SU-DHL-6 (cell line): ENCODE results near the gene ZBTB12.

ENCODE experiments used
- H2AFZ ChIP-seq: fragments of 200-600 bp; sonication (generic); 2 replicates; pipeline ENCODE4 v1.6.1; 2014; ENCODE audit warnings: low read depth, mild to moderate bottlenecking, moderate library complexity, mixed read lengths, antibody characterized with exemption, low read length; ENCODE audit not compliant: severe bottlenecking
- H3F3A ChIP-seq: fragments of 200-600 bp; shearing (Covaris generic); 2 replicates; pipeline ENCODE4 v1.6.0; 2016; ENCODE audit warnings: antibody characterized with exemption, mild to moderate bottlenecking; ENCODE audit not compliant: insufficient read depth
- H3K27ac ChIP-seq: fragments of 200-600 bp; sonication (generic); 2 replicates; pipeline ENCODE4 v1.5.1; 2016; ENCODE audit warnings: low read depth, mild to moderate bottlenecking, low read length, moderate library complexity, mixed read lengths
- H3K27me3 ChIP-seq: fragments of 200-600 bp; sonication (generic), shearing (Covaris generic); 2 replicates; pipeline ENCODE4 v1.6.0; 2014; ENCODE audit warnings: mild to moderate bottlenecking, low read length
- H3K36me3 ChIP-seq: fragments of 200-600 bp; sonication (generic); 2 replicates; pipeline ENCODE4 v1.6.1; 2014; ENCODE audit warnings: mild to moderate bottlenecking, low read length, mixed read lengths
- H3K4me2 ChIP-seq: fragments of 300-600, 200-600 bp; shearing (Covaris generic), sonication (generic); 2 replicates; pipeline ENCODE4 v1.6.0; 2014; ENCODE audit warnings: low read length, low read depth, mild to moderate bottlenecking; ENCODE audit not compliant: poor library complexity, severe bottlenecking
- H3K4me3 ChIP-seq: fragments of 200-600 bp; sonication (generic); 2 replicates; pipeline ENCODE4 v1.5.1; 2014; ENCODE audit warnings: antibody characterized with exemption, low read length, mild to moderate bottlenecking, mixed read lengths; ENCODE audit not compliant: insufficient read depth, poor library complexity, severe bottlenecking
- H3K79me2 ChIP-seq: fragments of 200-600 bp; sonication (generic); 2 replicates; pipeline ENCODE4 v1.6.1; 2014; ENCODE audit warnings: mild to moderate bottlenecking, low read length, moderate library complexity; ENCODE audit not compliant: insufficient read depth
- H3K9ac ChIP-seq: fragments of 200-600 bp; sonication (generic); 2 replicates; pipeline ENCODE4 v1.7.0; 2014; ENCODE audit warnings: mild to moderate bottlenecking, low read length
- H3K9me2 ChIP-seq: fragments of 200-600 bp; sonication (generic); replicated peaks from 2 replicates; pipeline ENCODE4 v1.6.1; 2014; ENCODE audit warnings: low read length; ENCODE audit not compliant: insufficient read depth
- H3K9me3 ChIP-seq: fragments of 200-600 bp; sonication (generic); 2 replicates; pipeline ENCODE4 v1.6.1; 2014; ENCODE audit warnings: low read length, mixed read lengths; ENCODE audit not compliant: insufficient read depth
- H4K20me1 ChIP-seq: fragments of 200-600 bp; sonication (generic); 2 replicates; pipeline ENCODE4 v1.6.1; 2014; ENCODE audit warnings: low read depth, mild to moderate bottlenecking, antibody characterized with exemption, low read length, moderate library complexity, mixed read lengths
- CTCF ChIP-seq: fragments of 200-600 bp; sonication (generic); IDR thresholded peaks from one replicate; pipeline ENCODE4 v1.5.1; 2017; ENCODE audit warnings: antibody characterized with exemption, mild to moderate bottlenecking, low read length, moderate library complexity; ENCODE audit not compliant: insufficient read depth, poor library complexity, severe bottlenecking
- EZH2phosphoT487 ChIP-seq: fragments of 200-600 bp; sonication (generic), shearing (Covaris generic); conservative IDR thresholded peaks from 2 replicates; pipeline ENCODE4 v1.6.1; 2018; ENCODE audit warnings: mild to moderate bottlenecking, antibody characterized with exemption, low read length, moderate library complexity, mixed read lengths

ZBTB12 gene

GRCh38 chr6:31879901-31880300 is 22.0 kb downstream of the ZBTB12 start:
- no peaks in the 10 kb centered on the region for H3K9me2 ChIP-seq
- TF ChIP-seq EZH2phosphoT487: no peak
- no peak overlapping the region for H3K27ac ChIP-seq
- H3K79me2 ChIP-seq: no peaks in the 10 kb centered on the region
- no peak overlapping the region for H3K9ac ChIP-seq
- H3K27me3 ChIP-seq: no peaks in the 10 kb centered on the region
- H4K20me1 ChIP-seq: no peaks in the 10 kb centered on the region
- no peaks in the 10 kb centered on the region for H3K9me3 ChIP-seq
- no peaks in the 10 kb centered on the region for H3F3A ChIP-seq
- H3K4me2 ChIP-seq: no peak overlapping the region
- no peak overlapping the region for H3K4me3 ChIP-seq
- H2AFZ ChIP-seq: no peak overlapping the region
- H3K36me3 ChIP-seq: no peaks in the 10 kb centered on the region

- Histone ChIP-seq H3F3A (no peaks in the 10 kb centered on the region), H3K79me2 (no peaks in the 10 kb centered on the region), H3K27me3 (no peaks in the 10 kb centered on the region), H3K9me3 (no peaks in the 10 kb centered on the region), H3K9ac (no peak overlapping the region), H3K4me3 (no peak overlapping the region), H3K4me2 (no peak overlapping the region), H3K9me2 (no peaks in the 10 kb centered on the region), H3K36me3 (no peaks in the 10 kb centered on the region), H4K20me1 (no peaks in the 10 kb centered on the region), H3K27ac (no peak overlapping the region), H2AFZ (no peak overlapping the region)
- TF ChIP-seq CTCF (no peak), EZH2phosphoT487 (no peak)
Observed at GRCh38 chr6:31879143-31879542, 22.7 kb downstream of the ZBTB12 start.

GRCh38 chr6:31878726-31879125 is 23.2 kb downstream of the ZBTB12 start, which contains the start of gene SLC44A4:
Gene SLC44A4 (minus strand): TSS chr6:31878997. CDS start chr6:31878980, 17 bp downstream.
- Histone ChIP-seq H4K20me1 (no peaks in the 10 kb centered on the region), H3K9me3 (no peaks in the 10 kb centered on the region), H2AFZ (no peak within 1 kb of the TSS), H3K4me2 (no peak within 1 kb of the TSS), H3K27ac (no peak within 1 kb of the TSS), H3K36me3 (no peaks in the 10 kb centered on the region), H3K9me2 (no peaks in the 10 kb centered on the region), H3K9ac (no peak within 1 kb of the TSS), H3F3A (no peaks in the 10 kb centered on the region), H3K27me3 (no peaks in the 10 kb centered on the region), H3K79me2 (no peaks in the 10 kb centered on the region), H3K4me3 (no peak within 1 kb of the TSS)
- TF ChIP-seq CTCF: no peak
- no peak for TF ChIP-seq EZH2phosphoT487

- Histone ChIP-seq H3K27ac (no peak overlapping the region), H3K9me3 (no peaks in the 10 kb centered on the region), H3K27me3 (no peaks in the 10 kb centered on the region), H3F3A (no peaks in the 10 kb centered on the region), H4K20me1 (no peaks in the 10 kb centered on the region), H3K4me2 (no peak overlapping the region), H3K79me2 (no peaks in the 10 kb centered on the region), H3K9ac (no peak overlapping the region), H2AFZ (no peak overlapping the region), H3K36me3 (no peaks in the 10 kb centered on the region), H3K9me2 (no peaks in the 10 kb centered on the region), H3K4me3 (no peak overlapping the region)
- no peak for TF ChIP-seq EZH2phosphoT487
- no peak for TF ChIP-seq CTCF
Observed at GRCh38 chr6:31878222-31878621, 23.7 kb downstream of the ZBTB12 start.
